ENCODE measurements around the gene DDAH2.

DNA sequence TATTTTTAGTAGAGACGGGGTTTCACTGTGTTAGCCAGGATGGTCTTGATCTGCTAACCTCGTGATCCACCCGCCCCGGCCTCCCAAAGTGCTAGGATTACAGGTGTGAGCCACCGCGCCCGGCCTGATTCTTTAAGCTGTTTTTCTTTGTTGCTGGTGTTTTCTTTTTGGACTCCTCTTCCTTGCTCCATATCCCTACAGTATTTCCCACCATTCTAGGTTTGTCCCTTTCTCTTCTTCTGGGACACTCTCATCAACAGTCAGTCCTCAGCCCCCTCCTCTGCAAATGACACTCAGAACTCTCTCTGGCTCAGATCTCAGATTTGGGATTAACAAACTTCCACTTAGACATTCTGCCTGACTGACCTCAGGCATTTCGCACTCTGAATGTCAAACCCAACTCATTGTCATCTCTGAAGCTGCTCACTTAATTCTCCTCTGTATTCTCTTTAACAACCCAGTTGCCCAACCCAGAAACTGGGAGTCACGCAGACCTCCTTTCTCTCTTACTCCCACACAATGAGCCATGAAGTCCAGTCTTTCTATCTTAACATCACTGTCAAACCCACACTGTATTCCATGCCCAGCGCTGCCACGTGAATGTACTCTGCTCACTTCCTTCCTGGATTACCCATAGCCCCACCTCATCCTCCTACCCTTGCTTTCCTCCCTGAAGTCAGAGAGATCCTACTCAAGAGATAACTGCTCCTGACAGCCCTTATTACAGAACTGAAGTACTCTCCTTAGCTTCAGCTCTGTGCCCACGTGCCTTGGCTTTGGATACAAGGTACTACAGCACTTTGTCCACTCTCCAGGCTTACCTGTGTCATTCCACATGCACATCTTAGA lies 3.4 kb downstream of the DDAH2 start:
- TF ChIP-seq EP300 (IDR thresholded peaks at IDR 0.05; ENCODE audit: low read depth), result no peak
- TF ChIP-seq, protein P1, sequence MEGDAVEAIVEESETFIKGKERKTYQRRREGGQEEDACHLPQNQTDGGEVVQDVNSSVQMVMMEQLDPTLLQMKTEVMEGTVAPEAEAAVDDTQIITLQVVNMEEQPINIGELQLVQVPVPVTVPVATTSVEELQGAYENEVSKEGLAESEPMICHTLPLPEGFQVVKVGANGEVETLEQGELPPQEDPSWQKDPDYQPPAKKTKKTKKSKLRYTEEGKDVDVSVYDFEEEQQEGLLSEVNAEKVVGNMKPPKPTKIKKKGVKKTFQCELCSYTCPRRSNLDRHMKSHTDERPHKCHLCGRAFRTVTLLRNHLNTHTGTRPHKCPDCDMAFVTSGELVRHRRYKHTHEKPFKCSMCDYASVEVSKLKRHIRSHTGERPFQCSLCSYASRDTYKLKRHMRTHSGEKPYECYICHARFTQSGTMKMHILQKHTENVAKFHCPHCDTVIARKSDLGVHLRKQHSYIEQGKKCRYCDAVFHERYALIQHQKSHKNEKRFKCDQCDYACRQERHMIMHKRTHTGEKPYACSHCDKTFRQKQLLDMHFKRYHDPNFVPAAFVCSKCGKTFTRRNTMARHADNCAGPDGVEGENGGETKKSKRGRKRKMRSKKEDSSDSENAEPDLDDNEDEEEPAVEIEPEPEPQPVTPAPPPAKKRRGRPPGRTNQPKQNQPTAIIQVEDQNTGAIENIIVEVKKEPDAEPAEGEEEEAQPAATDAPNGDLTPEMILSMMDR (IDR thresholded peaks at IDR 0.05), result no peak

Data from transverse colon (tissue), 3 donors.